GM18519 (cell line): ENCODE results near the gene ARHGAP26.

Experiments
- ATAC-seq: cut with Tn5 transposase; IDR thresholded peaks from one replicate; pipeline ENCODE4 v1.9.1; 2021; ENCODE audit warnings: mild to moderate bottlenecking, moderate library complexity; ENCODE audit not compliant: unreplicated experiment, low FRiP score

The ARHGAP26 gene

DNA sequence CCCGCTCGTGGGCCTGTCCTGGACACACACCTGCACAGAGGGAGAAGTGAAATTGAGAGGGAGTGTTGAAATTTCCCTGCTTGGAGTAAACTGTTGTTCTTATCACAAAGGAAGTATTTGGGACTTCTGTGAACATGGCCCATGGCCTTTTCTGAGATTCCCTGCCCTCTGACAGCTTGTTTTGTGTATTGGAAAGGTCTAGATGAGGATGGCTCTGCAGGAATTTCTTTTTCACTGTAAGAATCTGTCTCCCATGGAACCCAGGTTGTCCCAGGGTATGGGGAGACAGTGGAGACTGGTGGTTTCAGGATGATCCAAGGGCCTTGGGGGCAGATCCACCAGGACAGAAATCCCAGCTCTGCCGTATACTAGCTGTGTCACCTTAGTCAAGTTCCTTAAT, 121.8 kb downstream of the ARHGAP26 start:
- ATAC-seq = no peak

DNA sequence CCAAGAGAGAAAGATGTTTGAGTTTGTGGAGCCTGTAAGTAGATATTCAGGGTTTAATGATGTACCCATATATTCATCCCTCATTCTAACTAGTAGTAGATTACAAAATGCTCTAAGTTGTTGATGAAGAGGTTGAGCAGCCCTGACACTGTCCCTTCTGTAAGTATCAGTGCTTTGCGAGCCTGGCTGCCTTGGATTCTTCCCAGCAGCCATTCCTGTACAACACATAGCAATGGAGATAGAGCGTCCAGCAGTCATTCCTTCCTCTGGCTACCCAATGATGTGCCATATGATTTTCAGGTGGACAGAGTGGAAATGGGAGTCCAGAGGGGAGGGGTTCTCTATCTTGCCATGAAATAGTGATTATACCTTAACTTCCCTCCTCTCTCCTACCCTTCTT, 124.1 kb downstream of the ARHGAP26 start:
- ATAC-seq = no peak

GRCh38 chr5:142894749-142895148, 124.6 kb downstream of the ARHGAP26 start:
- ATAC-seq = no peak

DNA sequence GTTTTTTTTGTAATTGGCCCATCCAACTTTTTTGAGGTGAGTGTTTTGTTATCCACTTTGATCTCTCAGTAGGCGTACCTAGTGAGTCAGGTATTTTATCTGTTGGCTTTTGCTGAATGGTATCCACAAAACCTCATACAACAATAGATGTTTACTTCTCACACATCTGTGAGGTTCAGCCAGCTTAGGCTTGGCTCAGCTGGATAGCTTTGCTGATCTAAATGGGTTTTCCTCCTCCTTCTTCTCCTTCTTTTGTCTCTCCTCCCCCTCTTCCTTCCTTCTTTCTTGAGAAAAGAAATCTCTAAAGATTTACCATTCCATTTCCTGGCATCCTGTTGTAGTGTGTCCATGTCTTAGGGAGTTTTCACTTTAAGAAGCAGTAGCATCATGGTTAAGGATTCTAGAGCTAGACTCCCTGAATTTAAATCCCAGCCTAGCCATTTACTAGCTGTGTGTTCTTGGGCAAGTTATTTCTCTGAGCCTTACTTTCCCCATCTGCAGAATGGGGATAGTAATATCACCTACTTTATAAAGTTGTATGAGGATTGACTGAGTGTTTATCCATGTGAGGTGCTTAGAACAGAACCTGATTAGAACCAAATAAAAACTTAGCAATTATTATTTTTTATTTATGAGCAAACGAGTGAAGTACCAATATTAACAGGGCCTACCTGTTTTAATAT, 126.3 kb downstream of the ARHGAP26 start:
- no peak for ATAC-seq

DNA sequence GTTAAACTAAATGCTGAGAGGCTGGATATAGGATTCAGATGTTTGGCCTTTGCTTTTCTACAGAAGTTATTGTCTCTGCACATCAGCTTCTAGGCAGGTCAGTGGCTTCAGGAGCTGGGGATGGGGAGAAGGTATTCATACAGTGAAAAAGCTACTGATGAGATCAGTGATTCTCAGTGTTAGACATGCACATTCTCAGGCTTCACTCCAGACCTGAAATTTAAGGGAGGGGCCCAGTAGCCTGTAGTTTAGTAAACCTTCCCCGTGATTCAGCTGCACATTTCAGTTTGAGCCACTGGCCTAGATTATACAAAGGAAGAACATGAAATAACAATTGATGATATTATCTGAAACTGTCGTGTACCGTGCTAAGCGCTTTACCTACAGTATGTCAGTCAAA, 127.2 kb downstream of the ARHGAP26 start:
- no peak for ATAC-seq

GRCh38 chr5:142900927-142901326, 130.8 kb downstream of the ARHGAP26 start:
- ATAC-seq = no peak

DNA sequence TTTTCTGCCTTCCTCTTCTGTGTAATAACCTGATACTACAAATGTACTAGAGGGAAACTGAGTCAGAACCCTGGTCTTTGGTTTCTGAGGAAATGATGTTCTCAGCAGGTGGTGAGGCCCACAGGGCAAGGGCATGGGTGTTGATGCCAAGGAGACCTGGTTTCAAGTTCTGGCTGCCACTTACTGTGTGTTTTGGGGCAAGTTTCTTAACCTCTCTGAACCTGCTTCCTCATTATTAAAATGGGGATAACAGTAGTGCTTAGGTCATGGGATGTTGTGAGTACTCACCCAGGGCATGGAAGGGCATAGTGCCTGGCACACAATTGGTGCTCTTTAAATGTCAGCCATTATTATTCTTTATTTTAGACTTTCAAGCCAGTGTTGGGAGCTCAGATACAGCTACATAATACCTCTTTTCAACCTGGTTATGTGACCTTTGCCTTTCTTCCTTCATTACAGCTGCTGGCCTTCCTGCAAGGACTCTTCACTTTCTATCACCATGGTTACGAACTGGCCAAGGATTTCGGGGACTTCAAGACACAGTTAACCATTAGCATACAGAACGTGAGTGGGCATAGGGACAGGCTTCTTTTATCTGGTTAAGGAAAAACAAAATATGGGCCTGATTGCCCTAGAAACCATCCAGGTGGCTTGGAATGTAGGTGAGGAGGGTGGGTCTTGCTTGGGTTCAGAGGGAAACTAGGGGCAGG, 131.5 kb downstream of the ARHGAP26 start:
- no peak for ATAC-seq

DNA sequence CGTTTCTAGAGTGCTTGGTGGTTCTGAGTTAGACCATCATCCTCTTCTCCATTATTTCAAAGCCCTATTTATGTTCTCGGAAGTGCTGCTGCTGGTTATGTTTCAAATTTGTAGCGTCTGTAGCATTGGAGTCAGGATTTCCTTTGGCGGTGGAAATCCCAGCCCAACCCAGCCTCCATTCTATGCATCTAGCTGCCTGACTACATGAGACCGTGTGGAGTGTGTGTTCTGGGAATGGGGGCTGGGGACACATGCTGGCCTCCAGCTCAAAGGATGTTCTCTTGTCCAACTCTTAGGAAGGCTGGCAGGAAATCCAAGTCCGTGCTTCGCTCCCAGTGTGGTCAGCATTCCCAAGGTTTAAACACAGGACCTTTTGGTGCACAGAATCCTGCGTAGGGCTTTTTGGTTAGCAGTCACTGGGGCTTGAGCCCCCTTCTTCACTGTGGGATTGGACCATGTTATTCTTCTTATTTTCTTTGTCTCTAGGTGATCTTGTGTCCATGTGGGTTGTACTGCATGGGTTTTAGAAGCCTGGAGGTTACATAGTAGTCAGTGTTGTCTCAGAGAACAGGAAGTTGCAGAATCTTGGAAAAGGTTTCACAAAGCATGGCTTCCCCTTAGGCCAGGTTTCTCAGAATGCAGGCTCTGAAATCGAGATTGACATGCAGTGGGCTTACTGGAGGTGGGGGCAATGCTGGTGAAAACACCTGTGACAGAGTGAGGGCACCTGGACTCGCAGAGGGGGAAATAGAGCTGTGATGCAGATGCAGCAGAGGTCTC, 132.2 kb downstream of the ARHGAP26 start:
- no peak for ATAC-seq

DNA sequence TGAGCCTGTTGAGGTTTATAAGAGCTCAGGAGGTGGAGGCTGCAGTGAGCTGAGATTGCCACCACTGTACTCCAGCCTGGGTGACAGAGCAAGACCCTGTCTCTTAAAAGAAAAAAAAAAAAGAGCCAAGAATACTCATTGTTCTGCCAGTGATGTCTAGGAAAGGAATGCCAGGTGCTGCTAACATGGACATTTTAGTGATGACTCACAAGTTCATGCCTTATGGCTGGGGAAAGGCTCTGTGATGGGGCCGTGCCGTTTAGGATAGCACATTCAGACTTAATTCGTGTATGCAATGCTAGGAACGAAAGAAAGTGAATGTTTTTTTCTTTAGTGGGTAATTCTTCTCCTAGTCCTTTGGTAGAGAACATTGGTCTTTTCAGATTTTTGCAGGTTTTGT, 134.2 kb downstream of the ARHGAP26 start:
- no peak for ATAC-seq

DNA sequence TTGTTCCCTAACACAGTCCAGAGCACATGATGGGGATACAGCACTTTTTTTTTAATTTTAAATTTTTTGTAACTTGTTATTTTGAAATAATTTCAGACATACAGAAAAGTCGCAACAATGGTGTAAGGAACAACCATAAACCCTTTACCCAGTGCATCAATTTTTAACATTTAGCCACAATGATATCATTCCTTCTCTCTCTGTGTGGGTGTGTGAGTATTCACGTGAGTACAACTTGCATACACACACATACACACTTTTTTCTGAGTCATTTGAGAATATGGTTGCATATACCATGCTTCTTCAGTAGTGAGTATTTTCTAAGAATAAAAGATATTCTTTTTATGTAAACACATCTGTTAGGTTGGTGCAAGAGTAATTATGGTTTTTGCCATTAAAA, 135.2 kb downstream of the ARHGAP26 start:
- no peak for ATAC-seq

GRCh38 chr5:142906863-142907671, 136.9 kb downstream of the ARHGAP26 start:
- no peak for ATAC-seq

DNA sequence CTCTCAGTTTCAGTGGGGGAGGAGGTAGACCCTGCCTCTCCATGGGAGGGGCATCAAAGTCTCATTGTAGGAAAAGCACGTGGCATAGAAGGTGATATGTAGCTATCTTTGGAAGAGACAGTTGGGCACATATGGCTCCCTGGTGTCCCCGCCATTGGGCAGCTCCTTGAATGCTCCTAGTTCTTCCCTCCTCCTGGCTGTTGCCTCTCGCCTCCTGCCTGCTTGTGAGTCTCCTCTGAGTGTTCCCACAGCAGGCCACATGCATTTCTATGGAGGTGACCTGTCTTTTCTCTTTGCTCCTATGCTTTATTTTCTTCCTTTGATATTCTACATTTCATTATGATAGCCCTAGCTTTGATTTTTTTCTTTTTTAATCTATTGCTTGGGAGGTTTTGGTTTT, 138.5 kb downstream of the ARHGAP26 start:
- ATAC-seq = no peak

GRCh38 chr5:142910128-142910527, 140.0 kb downstream of the ARHGAP26 start:
- no peak for ATAC-seq

- no peak for ATAC-seq
Observed at GRCh38 chr5:142911170-142911569, 141.0 kb downstream of the ARHGAP26 start.

- ATAC-seq = no peak
Observed at GRCh38 chr5:142911775-142912174, 141.6 kb downstream of the ARHGAP26 start.

DNA sequence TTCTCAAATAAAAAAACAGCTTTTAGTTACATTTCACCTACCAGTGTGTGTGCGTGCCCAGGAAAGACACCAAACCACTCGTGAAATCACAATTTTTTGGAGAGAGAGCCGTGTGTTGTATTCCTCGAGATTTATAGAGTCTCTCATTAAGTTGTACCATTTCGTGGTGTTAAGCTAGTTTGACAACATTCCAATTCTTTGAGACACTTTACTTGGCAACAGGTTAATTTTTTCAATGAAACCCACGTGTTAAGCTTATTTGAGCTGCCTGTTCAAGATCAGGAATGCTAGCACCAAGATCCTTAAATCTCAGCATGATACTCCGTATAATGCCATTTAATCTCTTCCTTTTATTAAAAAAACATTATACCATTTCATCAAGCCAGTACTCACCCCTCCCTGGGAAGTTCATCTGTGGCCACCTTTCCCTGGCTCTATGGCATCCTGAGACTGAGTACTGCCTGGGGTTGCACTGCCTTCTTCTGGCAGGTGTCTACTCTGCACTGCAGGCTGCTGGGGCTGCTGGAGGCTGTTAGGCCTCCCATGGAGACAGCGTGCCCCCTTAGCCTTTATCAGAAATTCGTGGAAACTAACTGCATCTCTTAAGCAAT, 143.7 kb downstream of the ARHGAP26 start:
- ATAC-seq = no peak

- ATAC-seq = no peak
Observed at GRCh38 chr5:142915038-142915437, 144.9 kb downstream of the ARHGAP26 start.

- peak; percentile 71 for ATAC-seq
Observed at GRCh38 chr5:142915813-142916424, 145.7 kb downstream of the ARHGAP26 start.

- ATAC-seq = no peak
Observed at GRCh38 chr5:142918959-142919635, 148.9 kb downstream of the ARHGAP26 start.
